Measurements from ENCODE around the gene NUCB1.
"Not testable (repeated sequence)": the region's sequence is repeated elsewhere in the genome, so short reads cannot be mapped to it uniquely, and the experiment has no call there.

NUCB1 gene

DNA sequence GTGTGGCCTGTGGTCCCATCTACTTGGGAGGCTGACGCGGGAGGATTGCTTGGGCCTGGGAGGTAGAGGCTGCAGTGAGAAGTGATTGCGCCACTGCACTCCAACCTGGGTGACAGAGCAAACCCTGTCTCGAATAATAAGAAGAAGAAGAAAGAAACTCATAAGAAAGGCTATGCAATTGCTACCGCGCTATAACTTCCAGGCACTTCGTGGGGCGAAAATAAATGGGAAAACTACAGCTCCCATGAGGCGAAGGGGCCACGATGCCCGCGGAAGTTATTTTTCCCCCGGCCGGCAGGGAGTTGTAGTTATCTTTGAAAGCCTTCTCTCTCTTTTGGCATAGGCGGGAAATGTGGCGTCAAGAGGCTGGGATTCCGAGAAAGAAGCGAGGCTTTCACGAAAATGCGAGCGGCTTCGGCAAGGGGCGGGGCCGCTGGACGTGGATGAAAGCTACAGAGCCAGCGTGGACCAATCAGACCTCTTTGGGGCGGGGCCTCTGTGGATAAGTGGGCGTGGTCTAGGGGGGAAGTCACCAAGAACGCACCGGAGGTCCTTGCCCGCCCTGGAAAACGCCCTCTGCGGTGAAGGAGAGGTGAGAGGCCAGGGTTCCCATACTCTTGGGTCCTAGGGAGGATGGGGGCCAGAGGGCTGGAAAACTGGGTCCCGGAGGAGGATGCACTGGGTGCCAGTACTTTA, at the start of gene NUCB1:
TSS of gene NUCB1 (plus strand) at position 532 of the 696 bp plus-strand sequence. CDS start 485 bp downstream, outside the sequence.
- peak; percentile 97 for DNase-seq

DNA sequence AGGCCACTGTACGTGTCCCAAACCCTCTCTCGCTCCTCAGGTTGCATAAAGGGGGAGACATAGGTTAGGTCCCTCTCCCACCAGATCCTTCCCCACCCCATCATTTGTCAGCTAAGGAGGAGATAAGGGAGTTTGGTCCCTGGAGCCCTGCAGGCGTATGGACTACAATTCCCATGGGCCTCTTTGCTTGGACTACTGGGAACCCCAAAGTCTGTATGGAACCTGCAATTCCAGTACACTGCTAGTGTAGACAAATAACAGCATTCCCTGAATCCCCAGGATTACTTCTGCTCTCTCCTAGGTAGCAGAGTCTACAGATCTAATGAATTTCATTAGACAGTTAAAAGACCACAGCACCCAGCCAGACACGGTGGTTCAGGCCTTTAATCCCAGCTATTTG, 47.8 kb upstream of the NUCB1 start:
- no peak for DNase-seq

DNA sequence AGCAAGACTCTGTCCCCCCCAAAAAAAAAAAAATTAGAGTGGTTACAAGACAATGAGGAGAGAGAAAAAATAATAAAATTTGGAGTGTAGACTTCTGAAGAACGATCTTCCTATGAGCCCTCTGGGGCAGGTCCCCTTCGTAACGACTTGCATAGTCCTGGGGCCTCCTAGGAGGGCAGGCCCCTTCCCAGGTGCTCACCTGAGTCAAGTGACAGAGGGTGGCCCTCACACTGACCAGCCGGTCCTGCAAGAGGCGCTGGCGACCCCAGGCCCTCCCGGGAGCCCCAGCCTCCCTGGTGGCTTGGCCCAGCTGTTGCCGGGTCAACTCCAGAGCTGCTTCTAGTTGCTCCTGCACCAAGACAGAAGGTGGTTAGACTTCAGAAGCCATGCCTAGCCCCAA, 46.6 kb upstream of the NUCB1 start:
- DNase-seq = no peak

- DNase-seq = no peak
These were observed 46.0 kb upstream of the NUCB1 start for GRCh38 chr19:48854103-48854502.

DNA sequence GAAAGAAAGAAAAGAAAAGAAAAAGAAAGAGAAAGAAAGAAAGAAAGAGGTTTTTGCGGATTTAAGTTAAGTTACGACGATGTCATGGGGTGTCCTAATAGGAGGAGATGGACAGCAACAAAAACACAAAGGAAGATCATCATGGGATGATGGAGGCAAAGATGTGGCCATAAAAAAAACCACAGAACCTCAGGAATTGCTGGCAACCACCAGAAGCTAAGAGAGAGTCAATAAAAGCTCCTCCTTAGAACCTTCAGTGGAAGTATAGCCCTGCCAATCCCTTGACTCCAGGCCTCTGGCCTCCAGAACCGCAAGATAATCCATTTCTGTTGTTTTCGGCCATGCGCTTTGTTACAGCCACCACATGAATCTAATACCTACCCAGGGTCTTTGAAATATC, 43.2 kb upstream of the NUCB1 start:
- no peak for DNase-seq

- DNase-seq = no peak
These were observed 41.0 kb upstream of the NUCB1 start for GRCh38 chr19:48858984-48859710.

GRCh38 chr19:48859711-48860572, 40.2 kb upstream of the NUCB1 start:
- DNase-seq = no peak

DNA sequence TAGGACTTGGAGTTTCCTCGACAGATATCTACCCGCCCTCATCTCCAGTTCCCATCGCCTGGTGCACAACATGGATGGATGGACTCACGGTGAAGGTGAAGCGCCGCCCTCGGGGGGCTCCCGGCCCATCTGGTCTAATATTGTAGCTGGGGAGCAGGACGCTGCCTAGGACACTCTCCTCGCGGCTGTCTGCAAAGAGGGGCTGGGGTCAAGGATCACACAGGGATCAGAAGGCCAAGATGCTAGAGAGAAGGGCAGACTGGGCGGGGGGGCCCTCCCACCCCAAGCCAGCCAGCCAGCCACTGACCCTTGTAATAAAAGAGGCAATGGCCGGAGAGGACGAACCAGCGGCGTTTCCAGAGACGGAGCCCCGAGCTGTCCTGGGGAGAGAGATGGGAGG, 38.8 kb upstream of the NUCB1 start:
- no peak for DNase-seq

DNA sequence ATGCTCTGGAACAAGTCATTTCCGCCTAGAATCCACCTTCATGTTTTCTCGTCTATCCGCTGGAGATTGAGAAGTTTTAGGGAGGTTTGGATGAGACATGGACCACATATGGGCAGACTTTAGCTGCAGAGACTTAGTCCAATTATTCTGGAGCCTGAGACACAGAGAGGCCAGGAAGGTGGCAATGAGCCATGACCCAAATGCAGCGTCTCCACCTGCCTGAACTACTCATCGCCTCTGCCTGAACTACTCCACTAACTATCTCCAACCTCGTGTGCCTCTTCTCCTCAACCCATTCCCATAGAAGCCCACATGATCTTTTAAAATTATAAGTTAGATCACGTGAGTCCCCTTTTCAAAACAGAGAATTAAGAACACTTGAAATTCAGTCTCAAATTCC, 37.3 kb upstream of the NUCB1 start:
- no peak for DNase-seq

DNA sequence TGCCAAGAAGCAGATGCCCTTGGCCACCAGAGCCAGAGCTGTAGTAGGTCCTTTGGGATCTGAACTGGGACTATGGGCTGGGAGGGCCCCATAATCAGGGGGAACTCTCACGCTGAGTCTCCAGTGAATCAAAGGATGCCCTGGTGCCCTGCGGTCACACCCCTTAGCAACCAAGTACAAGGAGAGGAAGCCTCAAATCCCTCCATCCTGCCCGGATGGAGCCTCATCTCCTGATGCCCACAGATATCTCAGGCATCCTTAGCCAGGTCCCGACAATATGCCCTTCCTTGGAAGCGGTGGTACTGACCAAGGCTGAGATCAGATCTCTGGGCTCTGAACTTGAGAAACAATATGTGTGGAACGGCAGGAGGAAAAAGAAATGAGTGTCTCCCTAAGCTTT, 33.4 kb upstream of the NUCB1 start:
- no peak for DNase-seq

DNA sequence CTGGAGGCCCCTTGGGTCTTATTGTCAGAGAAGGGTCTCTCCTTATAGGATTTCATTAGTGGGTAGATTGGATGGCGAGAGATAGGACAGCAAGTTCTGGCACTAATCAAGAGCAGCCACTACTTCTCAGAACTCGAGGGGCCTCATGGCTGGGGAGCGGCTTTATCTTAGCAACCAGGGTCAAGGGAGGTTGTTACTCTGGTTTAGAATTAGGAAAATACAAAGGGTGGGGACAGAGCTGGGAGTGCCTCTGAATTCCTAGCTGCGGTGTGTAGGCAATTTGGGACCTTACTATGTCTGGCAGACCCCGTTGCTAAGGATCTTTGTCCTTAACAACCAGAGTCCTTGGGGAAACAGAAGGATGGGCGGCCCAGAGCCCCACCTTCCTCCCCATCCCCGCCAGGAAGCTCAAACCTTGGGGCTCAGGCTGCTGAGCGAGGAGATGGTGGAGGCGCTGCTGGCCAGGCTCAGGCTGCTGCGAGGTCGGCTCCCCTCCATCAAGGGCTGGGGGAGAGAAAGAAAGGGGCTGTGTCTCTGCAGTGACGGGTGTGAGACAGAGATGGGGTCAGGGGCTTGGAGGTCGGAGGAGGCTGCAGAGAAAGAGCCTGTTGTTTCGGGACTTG, 32.9 kb upstream of the NUCB1 start:
- DNase-seq = no peak

GRCh38 chr19:48867746-48868113, 32.4 kb upstream of the NUCB1 start:
- no peak for DNase-seq

DNA sequence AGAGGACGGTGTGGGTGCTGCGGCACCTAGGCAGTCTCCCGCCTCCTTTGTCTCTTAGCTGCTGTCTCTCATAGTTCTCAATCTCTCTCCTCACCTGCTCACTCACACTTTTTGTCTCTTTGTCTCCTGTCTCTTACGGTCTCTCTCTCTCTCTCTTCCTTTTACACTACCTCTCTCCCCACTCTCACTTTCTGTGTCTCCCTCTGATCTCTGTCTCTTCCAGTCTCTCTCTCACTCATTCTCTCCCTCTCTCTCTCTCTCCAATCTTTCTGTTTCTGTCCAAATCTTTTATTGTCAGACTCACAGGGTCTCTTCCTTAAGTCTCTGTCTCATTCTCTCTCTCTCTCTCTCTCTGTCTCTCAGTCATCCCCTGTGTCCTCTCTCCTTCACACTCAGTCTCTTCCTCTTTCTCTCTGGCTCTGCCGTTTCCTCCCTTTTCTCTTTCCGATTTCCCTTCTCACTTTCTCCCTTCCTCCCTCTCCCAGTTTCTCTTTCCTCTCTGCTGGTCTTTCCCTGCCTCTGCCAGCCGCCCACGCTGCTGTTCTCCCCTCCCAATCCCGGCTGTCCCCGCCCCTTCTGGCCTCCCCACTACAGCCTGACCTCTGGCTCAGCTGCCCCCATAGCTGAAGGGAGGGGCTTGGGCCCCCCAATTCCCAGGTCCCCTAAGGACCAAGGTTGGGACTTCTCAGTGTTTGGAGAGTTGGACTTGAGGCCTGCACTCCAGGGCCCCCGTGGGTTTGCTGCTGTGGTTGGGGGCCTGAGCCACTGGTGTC, 31.8 kb upstream of the NUCB1 start, which contains the start of gene PLEKHA4:
TSS of gene PLEKHA4 (minus strand) at position 504 of the 773 bp plus-strand sequence. CDS start 997 bp downstream, outside the sequence.
- no peak for DNase-seq

DNA sequence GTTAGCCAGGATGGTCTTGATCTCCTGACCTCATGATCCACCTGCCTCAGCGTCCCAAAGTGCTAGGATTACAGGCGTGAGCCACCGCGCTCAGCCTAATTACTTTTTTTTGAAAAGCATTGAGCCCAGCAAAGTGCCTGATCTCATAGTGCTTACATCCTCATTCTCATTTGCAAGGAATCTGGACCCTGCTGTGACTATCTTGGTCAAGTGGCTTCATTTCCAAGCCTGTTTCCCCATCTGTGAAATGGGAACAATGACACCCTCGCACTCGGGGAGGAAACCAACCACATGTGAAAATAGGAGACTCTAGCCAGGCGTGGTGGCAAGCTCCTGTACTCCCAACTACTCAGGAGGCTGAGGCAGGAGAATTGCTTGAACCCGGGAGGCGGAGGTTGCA, 30.1 kb upstream of the NUCB1 start:
- DNase-seq = no peak

DNA sequence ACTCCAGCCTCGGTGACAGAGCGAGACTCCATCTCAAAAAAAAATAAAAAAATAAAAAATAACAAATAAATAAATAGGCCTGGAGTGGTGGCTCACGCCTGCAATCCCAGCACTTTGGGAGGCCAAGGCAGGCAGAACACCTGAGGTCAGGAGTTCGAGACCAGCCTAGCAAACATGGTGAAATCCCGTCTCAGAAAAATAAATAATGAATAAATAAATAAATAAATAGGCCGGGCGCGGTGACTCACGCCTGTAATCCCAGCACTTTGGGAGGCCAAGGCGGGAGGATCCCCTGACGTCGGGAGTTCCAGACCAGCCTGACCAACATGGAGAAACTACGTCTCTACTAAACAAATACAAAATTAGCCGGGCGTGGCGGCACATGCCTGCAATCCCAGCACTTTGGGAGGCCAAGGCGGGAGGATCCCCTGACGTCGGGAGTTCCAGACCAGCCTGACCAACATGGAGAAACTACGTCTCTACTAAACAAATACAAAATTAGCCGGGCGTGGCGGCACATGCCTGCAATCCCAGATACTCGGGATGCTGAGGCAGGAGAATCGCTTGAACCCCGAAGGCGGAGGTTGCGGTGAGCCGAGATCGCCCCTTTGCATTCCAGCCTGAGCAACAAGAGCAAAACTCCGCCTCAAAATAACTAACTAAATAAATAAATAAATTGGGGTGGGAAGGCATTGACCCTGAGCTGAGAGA, 28.5 kb upstream of the NUCB1 start:
- DNase-seq = not testable (repeated sequence)

DNA sequence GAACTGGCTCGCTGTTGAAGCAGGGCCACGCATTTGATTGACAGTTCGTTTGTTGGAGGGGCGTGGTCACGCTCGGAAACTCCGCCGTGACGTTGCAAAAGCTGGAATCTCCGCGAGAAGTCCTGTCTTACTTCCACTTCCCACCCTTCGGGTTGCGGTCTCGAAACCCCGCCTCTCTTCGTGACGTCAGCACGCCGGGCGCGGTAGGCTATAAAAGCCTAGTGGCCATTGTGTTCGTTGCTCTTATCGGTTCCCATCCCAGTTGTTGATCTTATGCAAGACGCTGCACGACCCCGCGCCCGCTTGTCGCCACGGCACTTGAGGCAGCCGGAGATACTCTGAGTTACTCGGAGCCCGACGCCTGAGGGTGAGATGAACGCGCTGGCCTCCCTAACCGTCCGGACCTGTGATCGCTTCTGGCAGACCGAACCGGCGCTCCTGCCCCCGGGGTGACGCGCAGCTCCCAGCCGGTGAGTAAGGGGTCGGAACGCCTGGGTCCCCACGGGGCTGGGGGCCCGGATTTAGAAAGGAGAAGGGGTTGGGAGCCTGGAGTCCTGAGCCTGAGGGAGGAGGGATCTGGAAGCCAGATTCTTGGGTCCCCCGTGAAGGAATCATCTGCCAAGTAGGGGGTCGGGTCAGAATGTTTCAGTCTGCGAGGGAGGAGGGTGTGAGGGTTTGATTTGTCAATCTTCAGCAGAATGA, 27.8 kb upstream of the NUCB1 start, which contains the start of gene PPP1R15A:
TSS of gene PPP1R15A (plus strand) at position 240 of the 702 bp plus-strand sequence. CDS start 813 bp downstream, outside the sequence.
- DNase-seq = peak; percentile 94

- DNase-seq = peak; percentile 81
These were observed 27.1 kb upstream of the NUCB1 start for GRCh38 chr19:48872884-48873475.

DNA sequence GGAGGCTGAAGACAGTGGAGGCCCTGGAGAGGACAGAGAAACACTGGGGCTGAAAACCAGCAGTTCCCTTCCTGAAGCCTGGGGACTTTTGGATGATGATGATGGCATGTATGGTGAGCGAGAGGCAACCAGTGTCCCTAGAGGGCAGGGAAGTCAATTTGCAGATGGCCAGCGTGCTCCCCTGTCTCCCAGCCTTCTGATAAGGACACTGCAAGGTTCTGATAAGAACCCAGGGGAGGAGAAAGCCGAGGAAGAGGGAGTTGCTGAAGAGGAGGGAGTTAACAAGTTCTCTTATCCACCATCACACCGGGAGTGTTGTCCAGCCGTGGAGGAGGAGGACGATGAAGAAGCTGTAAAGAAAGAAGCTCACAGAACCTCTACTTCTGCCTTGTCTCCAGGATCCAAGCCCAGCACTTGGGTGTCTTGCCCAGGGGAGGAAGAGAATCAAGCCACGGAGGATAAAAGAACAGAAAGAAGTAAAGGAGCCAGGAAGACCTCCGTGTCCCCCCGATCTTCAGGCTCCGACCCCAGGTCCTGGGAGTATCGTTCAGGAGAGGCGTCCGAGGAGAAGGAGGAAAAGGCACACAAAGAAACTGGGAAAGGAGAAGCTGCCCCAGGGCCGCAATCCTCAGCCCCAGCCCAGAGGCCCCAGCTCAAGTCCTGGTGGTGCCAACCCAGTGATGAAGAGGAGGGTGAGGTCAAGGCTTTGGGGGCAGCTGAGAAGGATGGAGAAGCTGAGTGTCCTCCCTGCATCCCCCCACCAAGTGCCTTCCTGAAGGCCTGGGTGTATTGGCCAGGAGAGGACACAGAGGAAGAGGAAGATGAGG, 26.4 kb upstream of the NUCB1 start:
- no peak for DNase-seq
